Nephron progenitor cell (in vitro differentiated cells): ENCODE results near the gene ARHGAP23.

Source experiments
- DNase-seq: peaks from one replicate; pipeline ENCODE4 v3.0.0; 2021
- H3K27ac Mint-ChIP-seq: 2 replicates; pipeline ENCODE4 v1.8.0; 2021; ENCODE audit warnings: mild to moderate bottlenecking, moderate library complexity, mixed read lengths
- H3K27me3 Mint-ChIP-seq: 2 replicates; pipeline ENCODE4 v1.8.0; 2021; ENCODE audit warnings: mild to moderate bottlenecking, low read depth, mixed read lengths; ENCODE audit not compliant: poor library complexity
- H3K36me3 Mint-ChIP-seq: 2 replicates; pipeline ENCODE4 v1.8.0; 2021; ENCODE audit warnings: low read depth, mixed read lengths
- H3K4me1 Mint-ChIP-seq: 2 replicates; pipeline ENCODE4 v1.8.0; 2021; ENCODE audit warnings: mixed read lengths
- H3K4me3 Mint-ChIP-seq: 2 replicates; pipeline ENCODE4 v1.8.0; 2021; ENCODE audit warnings: mild to moderate bottlenecking, moderate library complexity, mixed read lengths
- H3K9me3 Mint-ChIP-seq: 2 replicates; pipeline ENCODE4 v1.8.0; 2021; ENCODE audit warnings: mild to moderate bottlenecking, moderate library complexity, mixed read lengths
- CTCF ChIP-seq: fragments of 200-600 bp; sonication (generic); IDR thresholded peaks from 2 replicates; pipeline ENCODE4 v1.5.0; 2021; ENCODE audit warnings: antibody characterized with exemption

ARHGAP23 gene

DNA sequence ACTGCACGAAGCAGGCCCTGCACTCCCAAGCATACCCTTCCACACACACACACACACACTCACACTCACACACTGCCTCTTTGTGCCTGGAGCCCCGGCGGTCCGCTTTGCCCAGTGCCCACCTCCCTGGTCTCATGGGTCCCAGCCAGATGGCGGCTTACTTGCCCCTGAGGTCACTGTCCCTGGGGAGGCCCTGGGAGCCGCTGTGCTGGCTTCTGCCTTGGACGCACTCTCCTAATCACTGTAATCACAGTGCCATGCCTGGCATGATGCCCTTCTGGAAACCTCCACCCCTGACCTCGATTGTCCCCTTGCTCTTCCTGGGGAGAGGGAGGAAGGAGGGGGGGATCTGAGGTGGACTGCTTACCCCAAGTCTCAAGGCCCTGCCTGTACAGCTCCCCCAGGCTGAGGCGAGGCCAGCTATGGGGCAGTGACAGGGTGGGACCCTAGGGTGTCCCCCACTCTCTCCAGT is 36.0 kb downstream of the ARHGAP23 start:
- no peak for TF ChIP-seq CTCF
- Mint-ChIP-seq H3K36me3 (peaks cover 23% of the 10 kb centered on the region), H3K4me1 (peaks cover 71% of the 10 kb centered on the region), H3K27me3 (peaks cover 9% of the 10 kb centered on the region), H3K27ac (peak overlapping the region; percentile 68), H3K9me3 (no peaks in the 10 kb centered on the region), H3K4me3 (peak overlapping the region; percentile 37)
- no peak for DNase-seq

DNA sequence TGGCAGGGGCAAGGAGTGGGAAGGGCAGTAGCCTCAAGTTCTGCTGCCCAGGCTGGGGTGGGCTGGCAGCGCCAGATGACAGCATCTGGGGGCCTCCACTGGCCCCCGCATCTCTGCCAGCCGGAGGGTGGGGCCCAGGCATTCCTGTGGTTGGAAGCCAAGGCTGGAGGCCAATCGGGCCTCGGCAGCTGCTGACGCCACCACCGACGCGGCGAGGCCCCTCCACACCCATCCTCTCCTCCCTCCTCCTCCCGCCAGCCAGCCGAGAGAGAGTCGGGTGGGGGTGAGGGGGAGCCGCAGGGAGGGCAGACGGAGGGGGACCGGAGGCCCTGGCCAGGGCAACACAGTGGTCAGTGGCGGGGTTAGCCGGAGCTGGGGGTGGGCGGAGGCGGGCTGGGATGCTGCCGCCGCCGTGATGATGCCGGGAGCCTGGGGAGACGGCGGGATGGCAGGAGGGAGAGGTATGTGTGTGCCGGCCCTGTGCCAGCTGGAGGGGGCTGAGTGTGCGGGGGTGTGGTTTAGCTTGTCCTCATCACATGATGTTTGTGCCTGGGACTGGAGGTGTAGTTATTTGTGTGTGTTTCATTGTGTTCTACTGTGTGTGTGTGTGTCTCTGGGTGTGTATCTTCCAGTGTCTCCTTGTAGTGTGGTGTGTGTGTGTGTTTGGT is 36.6 kb downstream of the ARHGAP23 start:
- peak overlapping the region; percentile 68 for H3K27ac Mint-ChIP-seq
- no peaks in the 10 kb centered on the region for H3K9me3 Mint-ChIP-seq
- H3K36me3 Mint-ChIP-seq = peaks cover 23% of the 10 kb centered on the region
- TF ChIP-seq CTCF = no peak
- H3K4me1 Mint-ChIP-seq = peaks cover 66% of the 10 kb centered on the region
- H3K4me3 Mint-ChIP-seq = peak overlapping the region; percentile 79
- peaks cover 9% of the 10 kb centered on the region for H3K27me3 Mint-ChIP-seq
- DNase-seq = peak; percentile 71

DNA sequence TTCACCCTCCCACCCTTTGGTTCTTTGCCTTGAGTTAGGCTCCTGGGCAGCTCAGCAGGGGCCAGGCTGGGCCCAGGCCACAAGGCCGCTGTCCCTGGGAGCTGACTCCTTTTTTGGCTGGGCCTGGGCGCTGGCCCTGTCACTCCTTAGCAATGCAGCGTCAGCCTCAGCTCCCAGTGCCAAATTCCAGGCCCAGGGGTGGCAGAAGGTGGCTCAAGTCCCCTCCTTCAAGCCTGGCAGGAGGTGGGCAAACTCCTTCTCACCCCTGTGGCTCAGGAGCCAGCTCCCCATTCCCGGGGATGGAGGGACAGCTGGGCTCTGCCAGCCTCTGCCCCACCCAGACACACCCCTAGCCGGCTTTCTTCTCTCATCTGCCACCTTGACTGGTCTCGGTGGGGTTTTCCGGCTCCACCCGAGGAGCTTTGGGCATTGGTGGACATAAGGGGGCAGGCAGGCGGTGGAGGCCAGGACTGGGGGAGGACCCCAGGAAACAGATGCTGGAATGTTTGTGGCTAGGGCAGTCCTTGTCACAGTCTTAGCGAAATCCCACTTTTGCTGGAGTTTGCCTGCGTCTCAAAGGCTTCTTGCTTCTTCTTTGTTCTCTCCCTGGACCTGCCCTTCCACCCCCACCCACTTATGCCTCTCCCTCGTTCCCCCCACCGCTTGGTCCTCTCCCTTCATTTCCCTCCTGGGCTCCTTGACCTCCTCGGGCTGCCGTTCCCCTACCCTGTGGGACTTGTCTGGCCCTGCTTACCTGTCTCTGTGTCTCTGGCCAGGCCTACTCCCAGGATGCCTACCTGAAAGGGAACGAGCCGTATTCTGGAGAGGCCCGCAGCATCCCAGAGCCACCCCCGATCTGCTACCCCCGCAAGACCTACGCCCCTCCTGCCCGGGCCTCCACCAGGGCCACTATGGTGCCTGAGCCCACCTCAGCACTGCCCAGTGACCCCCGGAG is 37.4 kb downstream of the ARHGAP23 start:
- H3K27me3 Mint-ChIP-seq = peaks cover 9% of the 10 kb centered on the region
- H3K9me3 Mint-ChIP-seq = no peaks in the 10 kb centered on the region
- H3K4me3 Mint-ChIP-seq = peak overlapping the region; percentile 79
- TF ChIP-seq CTCF = no peak
- peaks cover 28% of the 10 kb centered on the region for H3K36me3 Mint-ChIP-seq
- peaks cover 65% of the 10 kb centered on the region for H3K4me1 Mint-ChIP-seq
- no peak for DNase-seq
- H3K27ac Mint-ChIP-seq = peak overlapping the region; percentile 68

DNA sequence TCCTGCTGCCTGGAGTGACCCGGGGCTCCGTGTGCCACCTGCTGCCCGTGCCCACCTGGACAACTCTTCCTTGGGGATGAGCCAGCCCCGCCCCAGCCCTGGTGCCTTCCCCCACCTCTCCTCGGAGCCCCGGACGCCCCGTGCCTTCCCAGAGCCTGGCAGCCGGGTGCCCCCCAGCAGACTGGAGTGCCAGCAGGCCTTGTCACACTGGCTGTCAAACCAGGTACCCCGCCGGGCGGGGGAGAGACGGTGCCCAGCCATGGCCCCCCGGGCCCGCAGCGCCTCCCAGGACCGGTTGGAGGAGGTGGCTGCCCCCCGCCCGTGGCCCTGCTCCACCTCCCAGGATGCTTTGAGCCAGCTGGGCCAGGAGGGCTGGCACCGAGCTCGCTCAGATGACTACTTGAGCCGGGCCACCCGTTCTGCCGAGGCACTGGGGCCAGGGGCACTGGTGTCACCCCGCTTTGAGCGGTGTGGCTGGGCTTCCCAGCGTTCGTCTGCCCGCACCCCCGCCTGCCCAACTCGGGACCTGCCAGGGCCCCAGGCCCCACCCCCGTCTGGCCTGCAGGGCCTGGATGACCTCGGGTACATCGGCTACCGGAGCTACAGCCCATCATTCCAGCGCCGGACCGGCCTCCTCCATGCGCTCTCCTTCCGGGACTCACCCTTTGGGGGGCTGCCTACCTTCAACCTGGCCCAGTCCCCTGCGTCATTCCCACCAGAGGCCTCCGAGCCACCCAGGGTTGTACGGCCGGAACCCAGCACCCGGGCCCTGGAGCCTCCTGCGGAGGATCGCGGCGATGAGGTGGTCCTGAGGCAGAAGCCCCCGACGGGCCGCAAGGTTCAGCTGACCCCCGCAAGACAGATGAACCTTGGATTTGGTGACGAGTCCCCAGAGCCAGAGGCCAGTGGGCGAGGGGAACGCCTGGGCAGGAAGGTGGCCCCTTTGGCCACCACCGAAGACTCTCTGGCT is 38.4 kb downstream of the ARHGAP23 start:
- Mint-ChIP-seq H3K9me3 (no peaks in the 10 kb centered on the region), H3K27ac (no peak overlapping the region), H3K27me3 (peaks cover 9% of the 10 kb centered on the region), H3K36me3 (peaks cover 35% of the 10 kb centered on the region), H3K4me1 (peaks cover 62% of the 10 kb centered on the region), H3K4me3 (no peak overlapping the region)
- no peak for DNase-seq
- TF ChIP-seq CTCF = no peak

DNA sequence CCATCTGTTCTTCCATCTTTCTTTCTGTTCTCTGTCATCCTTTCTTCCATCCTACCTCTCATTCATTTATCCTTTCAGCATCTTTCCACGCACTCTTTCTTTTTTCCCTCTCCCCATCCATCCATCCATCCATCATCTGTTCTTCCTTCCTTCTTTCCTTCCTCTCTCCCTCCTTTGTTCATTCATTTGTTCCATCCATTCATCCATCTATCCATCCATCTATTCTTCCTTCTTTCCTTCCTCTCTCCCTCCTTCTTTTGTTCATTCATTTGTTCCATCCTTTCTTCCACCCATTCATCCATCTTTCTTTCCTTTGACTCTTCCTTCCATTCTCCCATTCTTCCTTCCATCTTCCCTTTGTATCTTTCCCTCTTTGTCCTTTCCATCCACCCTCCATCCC is 39.2 kb downstream of the ARHGAP23 start:
- no peaks in the 10 kb centered on the region for H3K9me3 Mint-ChIP-seq
- no peak for TF ChIP-seq CTCF
- H3K27me3 Mint-ChIP-seq = peaks cover 9% of the 10 kb centered on the region
- H3K4me3 Mint-ChIP-seq = peak overlapping the region; percentile 21
- no peak for DNase-seq
- H3K4me1 Mint-ChIP-seq = peaks cover 58% of the 10 kb centered on the region
- H3K36me3 Mint-ChIP-seq = peaks cover 42% of the 10 kb centered on the region
- peak overlapping the region; percentile 0 for H3K27ac Mint-ChIP-seq
